ENCODE measurements around the gene UGT2A1.
A peak's percentile ranks its signal among the peaks of the same experiment; 100 is the strongest.
"Not testable (repeated sequence)": the region's sequence is repeated elsewhere in the genome, so short reads cannot be mapped to it uniquely, and the experiment has no call there.

UGT2A1 gene

GRCh38 chr4:69653147-69653546 lies at the start of gene UGT2A1:
Gene UGT2A1, minus strand, starts transcription at chr4:69653247. Its CDS starts 5,603 bp downstream, at chr4:69647644.
- peak in 1 of 2 experiments; percentile 21 for DNase-seq

- DNase-seq, result no peak
Measured at GRCh38 chr4:69702201-69702600, 49.2 kb upstream of the UGT2A1 start.

GRCh38 chr4:69701696-69702095 lies 48.6 kb upstream of the UGT2A1 start:
- DNase-seq, result no peak

- DNase-seq, result no peak
Measured at GRCh38 chr4:69697536-69698242, 44.6 kb upstream of the UGT2A1 start.

- DNase-seq, result peak; percentile 3 to 34
Measured at GRCh38 chr4:69689599-69689998, 36.6 kb upstream of the UGT2A1 start.

GRCh38 chr4:69684804-69685203 lies 31.8 kb upstream of the UGT2A1 start:
- DNase-seq, result no peak

GRCh38 chr4:69668680-69669079 lies 15.6 kb upstream of the UGT2A1 start:
- DNase-seq, result no peak

GRCh38 chr4:69664009-69664408 lies 11.0 kb upstream of the UGT2A1 start:
- DNase-seq, result not testable (repeated sequence)

- not testable (repeated sequence) for DNase-seq
Measured at GRCh38 chr4:69661130-69661803, 8.2 kb upstream of the UGT2A1 start.

GRCh38 chr4:69658133-69658532 lies 5.1 kb upstream of the UGT2A1 start:
- DNase-seq, result no peak

GRCh38 chr4:69656653-69657158 lies 3.7 kb upstream of the UGT2A1 start:
- no peak for DNase-seq

GRCh38 chr4:69650872-69651271 lies 2.2 kb downstream of the UGT2A1 start:
- DNase-seq, result no peak

- DNase-seq, result no peak
Measured at GRCh38 chr4:69649629-69650028, 3.4 kb downstream of the UGT2A1 start.

GRCh38 chr4:69649207-69649606 lies 3.8 kb downstream of the UGT2A1 start:
- DNase-seq, result no peak

GRCh38 chr4:69642961-69643360 lies 10.1 kb downstream of the UGT2A1 start:
- no peak for DNase-seq

GRCh38 chr4:69640289-69640688 lies 12.8 kb downstream of the UGT2A1 start:
- no peak for DNase-seq

GRCh38 chr4:69639542-69639941 lies 13.5 kb downstream of the UGT2A1 start, which contains the start of gene UGT2A2:
Gene UGT2A2, minus strand, starts transcription at chr4:69639642. Its CDS starts 2 bp downstream, at chr4:69639640.
- no peak for DNase-seq

- peak in 1 of 2 experiments; percentile 49 for DNase-seq
Measured at GRCh38 chr4:69617083-69617694, 35.9 kb downstream of the UGT2A1 start.

- no peak for DNase-seq
Measured at GRCh38 chr4:69610484-69610883, 42.6 kb downstream of the UGT2A1 start.

GRCh38 chr4:69601065-69601464 lies 52.0 kb downstream of the UGT2A1 start:
- no peak for DNase-seq

- no peak for DNase-seq
Measured at GRCh38 chr4:69600013-69600412, 53.0 kb downstream of the UGT2A1 start.

GRCh38 chr4:69594382-69594781 lies 58.7 kb downstream of the UGT2A1 start:
- DNase-seq, result no peak

- DNase-seq, result no peak
Measured at GRCh38 chr4:69591364-69591763, 61.7 kb downstream of the UGT2A1 start.

- DNase-seq, result no peak
Measured at GRCh38 chr4:69589884-69590283, 63.2 kb downstream of the UGT2A1 start.
